SK-N-SH (cell line): ENCODE results near the gene CLDN14. TPM values are rescaled to one million over a fixed set of nuclear protein-coding genes. Genes with fewer than 3 reads are reported as not detected.

Experiments
- CTCF ChIA-PET: fragments of 300-600, 350-600 bp; formaldehyde crosslinking; extraction: SDS; loops from one replicate; lab custom pipeline; 2021; lab: Yijun Ruan, JAX
- POLR2A ChIA-PET: fragments of 350-600 bp; sonication (Branson Sonifier 250); formaldehyde crosslinking; extraction: SDS; loops from one replicate; lab custom pipeline; 2020; ENCODE audit warnings: antibody characterized with exemption, inconsistent platforms; lab: Yijun Ruan, JAX
- DNase-seq: peaks from one replicate; pipeline ENCODE4 v3.0.0; 2012
- H2AFZ ChIP-seq: fragments of 200-600 bp; sonication (generic); 2 replicates; pipeline ENCODE4 v1.8.1; 2016; ENCODE audit warnings: antibody characterized with exemption, mild to moderate bottlenecking, low read depth
- H3F3A ChIP-seq: fragments of 200-600 bp; sonication (generic); replicated peaks from 2 replicates; pipeline ENCODE3; 2016; ENCODE audit warnings: antibody characterized with exemption, mild to moderate bottlenecking; ENCODE audit not compliant: insufficient read depth
- H3K27ac ChIP-seq, 2 experiments: fragments of 200-500 bp in 1 of 2; fragments of 200-600 bp in 1 of 2; sonication (Bioruptor generic) in 1 of 2; sonication (generic), shearing (Covaris generic) in 1 of 2; 2 replicates each; pipeline versions ENCODE4 v1.5.1 to v1.6.1; 2014 to 2016; ENCODE audit warnings: low read depth in 2 of 2, inconsistent platforms in 1 of 2, low read length in 1 of 2, mild to moderate bottlenecking in 1 of 2, mixed read lengths in 1 of 2
- H3K27me3 ChIP-seq: fragments of 200-600 bp; sonication (generic), shearing (Covaris generic); 2 replicates; pipeline ENCODE4 v1.6.1; 2016; ENCODE audit warnings: mixed run types; ENCODE audit not compliant: insufficient read depth
- H3K36me3 ChIP-seq, 2 experiments: fragments of 200-500 bp in 1 of 2; fragments of 200-600 bp in 1 of 2; sonication (Bioruptor generic) in 1 of 2; sonication (generic) in 1 of 2; replicated peaks in 1 of 2; 2 replicates each; pipeline versions ENCODE3 to v1.5.1; 2014 to 2016; ENCODE audit warnings: low read length in 1 of 2, mild to moderate bottlenecking in 1 of 2; ENCODE audit not compliant: insufficient read depth in 2 of 2, control insufficient read depth in 1 of 2
- H3K4me1 ChIP-seq, 2 experiments: fragments of 200-500 bp in 1 of 2; fragments of 200-600 bp in 1 of 2; sonication (Bioruptor generic) in 1 of 2; sonication (generic), shearing (Covaris generic) in 1 of 2; 2 replicates each; pipeline versions ENCODE4 v1.5.1 to v1.6.1; 2014 to 2016; ENCODE audit warnings: low read depth in 1 of 2, low read length in 1 of 2, mixed run types in 1 of 2; ENCODE audit not compliant: insufficient read depth in 2 of 2, control insufficient read depth in 1 of 2
- H3K4me2 ChIP-seq: fragments of 200-600 bp; sonication (generic), shearing (Covaris generic); 2 replicates; pipeline ENCODE4 v1.6.1; 2017; ENCODE audit warnings: mixed run types
- H3K4me3 ChIP-seq, 2 experiments: fragments of 200-500 bp in 1 of 2; fragments of 200-600 bp in 1 of 2; sonication (Bioruptor generic) in 1 of 2; sonication (generic), shearing (Covaris generic) in 1 of 2; 2 replicates each; pipeline versions ENCODE4 v1.5.1 to v1.8.1; 2014 to 2016; ENCODE audit warnings: low read depth in 2 of 2, inconsistent platforms in 1 of 2, low read length in 1 of 2, mild to moderate bottlenecking in 1 of 2, mixed read lengths in 1 of 2, moderate library complexity in 1 of 2
- H3K79me2 ChIP-seq: fragments of 200-600 bp; sonication (generic); 2 replicates; pipeline ENCODE4 v1.8.1; 2017; ENCODE audit warnings: mild to moderate bottlenecking; ENCODE audit not compliant: insufficient read depth
- H3K9ac ChIP-seq: fragments of 200-600 bp; sonication (generic); 2 replicates; pipeline ENCODE4 v1.6.1; 2017; ENCODE audit warnings: mixed run types
- H3K9me2 ChIP-seq: fragments of 200-600 bp; sonication (generic); 2 replicates; pipeline ENCODE4 v1.6.1; 2017; ENCODE audit warnings: mixed run types
- H3K9me3 ChIP-seq: fragments of 200-600 bp; sonication (generic); 2 replicates; pipeline ENCODE4 v1.6.1; 2017; ENCODE audit warnings: mixed run types, mild to moderate bottlenecking, moderate library complexity
- H4K20me1 ChIP-seq: fragments of 200-600 bp; sonication (generic); 2 replicates; pipeline ENCODE4 v1.6.1; 2017; ENCODE audit warnings: mild to moderate bottlenecking, mixed run types; ENCODE audit not compliant: insufficient read depth
- CTCF ChIP-seq: fragments of 200-600 bp; sonication (generic); IDR thresholded peaks from 2 replicates; pipeline ENCODE4 v1.6.1; 2017; ENCODE audit warnings: antibody characterized with exemption, mild to moderate bottlenecking, moderate library complexity
- FOXM1 ChIP-seq: IDR thresholded peaks from 2 replicates; pipeline ENCODE4 v1.4.0; 2012; ENCODE audit warnings: low read depth, mild to moderate bottlenecking
- GATA2 ChIP-seq: sonication (generic); formaldehyde crosslinking; IDR thresholded peaks from 2 replicates; pipeline ENCODE4 v1.5.0; 2020; ENCODE audit warnings: mild to moderate bottlenecking, missing genetic modification reagents
- MAX ChIP-seq: IDR thresholded peaks from 2 replicates; pipeline ENCODE4 v1.4.0; 2012; ENCODE audit warnings: low read depth
- MEF2A ChIP-seq: IDR thresholded peaks from 2 replicates; pipeline ENCODE4 v1.4.0; 2012; ENCODE audit warnings: low read depth, borderline replicate concordance
- MXI1 ChIP-seq: IDR thresholded peaks from 2 replicates; pipeline ENCODE4 v1.6.1; 2012; ENCODE audit warnings: mild to moderate bottlenecking, low read depth, low read length, improper control_type of control experiment
- NRF1 ChIP-seq: IDR thresholded peaks from 2 replicates; pipeline ENCODE4 v1.6.1; 2012; ENCODE audit warnings: low read depth, mild to moderate bottlenecking, low read length
- POLR2AphosphoS5 ChIP-seq: IDR thresholded peaks from 2 replicates; pipeline ENCODE4 v1.6.1; 2012; ENCODE audit warnings: low read depth, low read length
- RAD21 ChIP-seq: IDR thresholded peaks from 2 replicates; pipeline ENCODE4 v1.6.1; 2012; ENCODE audit warnings: mild to moderate bottlenecking, low read length
- SMC3 ChIP-seq: IDR thresholded peaks from 2 replicates; pipeline ENCODE4 v1.6.1; 2012; ENCODE audit warnings: low read depth, low read length, improper control_type of control experiment
- TAF1 ChIP-seq: IDR thresholded peaks from 2 replicates; pipeline ENCODE4 v1.6.1; 2012; ENCODE audit warnings: low read depth, mild to moderate bottlenecking, low read length, moderate library complexity, borderline replicate concordance
- WGBS: methylation state at CpG from one replicate; pipeline ENCODE4 v1.1.6; 2017; ENCODE audit warnings: low lambda C conversion rate; 5-methylcytosine and 5-hydroxymethylcytosine counted together
- polyA plus RNA-seq, 3 experiments: library from polyadenylated mRNA; depleted of rRNA; stranded (reverse); fragments of >200 nt; gene quantifications; 2 replicates each; pipeline ENCODE4 v1.2.3, GENCODE V29; 2012

Gene CLDN14
- polyA plus RNA-seq, 1 of the 3 experiments (the other 2 are of a cell fraction), result not detected

- ChIA-PET POLR2A (no interaction called here), CTCF (no interaction called here)
- Histone ChIP-seq H3K9ac (no peak overlapping the region), H3K4me2 (no peak overlapping the region), H2AFZ (no peak overlapping the region), H3K9me2 (no peaks in the 10 kb centered on the region), H4K20me1 (no peaks in the 10 kb centered on the region), H3K36me3 (peaks cover 0 to 6% of the 10 kb centered on the region in 2 experiments), H3K4me1 (no peaks in the 10 kb centered on the region; a peak in 1 of 4 replicates), H3K79me2 (no peaks in the 10 kb centered on the region), H3K27ac (no peak overlapping the region), H3F3A (peaks cover 7% of the 10 kb centered on the region), H3K27me3 (no peaks in the 10 kb centered on the region), H3K9me3 (no peaks in the 10 kb centered on the region), H3K4me3 (no peak overlapping the region)
- WGBS, result 95% methylated on average over 2 of the region's 2 CpGs
- no peak for DNase-seq
- TF ChIP-seq TAF1, result no peak
Observed at GRCh38 chr21:36472377-36472776, 7.5 kb downstream of the CLDN14 start.

- no peak overlapping the region for H3K9ac ChIP-seq
- H3K9me2 ChIP-seq, result no peaks in the 10 kb centered on the region
- no peak for DNase-seq
Observed at GRCh38 chr21:36471254-36471723, 8.6 kb downstream of the CLDN14 start.

More at GRCh38 chr21:36471254-36471723, 8.6 kb downstream of the CLDN14 start:
- no peak overlapping the region for H3K4me3 ChIP-seq
- no peaks in the 10 kb centered on the region for H3K4me1 ChIP-seq
- H3F3A ChIP-seq, result no peaks in the 10 kb centered on the region
- CTCF ChIA-PET, result interaction anchor here (1.1 kb wide), 1 partner anchor 49 kb away, joined by 3 read pairs; no protein-coding TSS in a partner anchor
- TF ChIP-seq MEF2A (no peak), MAX (no peak), FOXM1 (no peak), RAD21 (no peak), GATA2 (CRISPR knock-in tag) (no peak), TAF1 (no peak), CTCF (no peak), MXI1 (no peak), NRF1 (no peak), POLR2AphosphoS5 (no peak), SMC3 (no peak)
- POLR2A ChIA-PET, result no interaction called here
- no peak overlapping the region for H2AFZ ChIP-seq
- peaks cover 0 to 6% of the 10 kb centered on the region in 2 experiments for H3K36me3 ChIP-seq
- H3K9me3 ChIP-seq, result no peaks in the 10 kb centered on the region
- peak overlapping the region in 1 of 2 experiments; percentile 26; a peak in 1 of 4 replicates for H3K27ac ChIP-seq
- H3K4me2 ChIP-seq, result no peak overlapping the region
- no peaks in the 10 kb centered on the region for H4K20me1 ChIP-seq
- no peaks in the 10 kb centered on the region for H3K27me3 ChIP-seq
- 92% methylated on average over 1 of the region's 1 CpG for WGBS
- H3K79me2 ChIP-seq, result no peaks in the 10 kb centered on the region
